Spleen (tissue), 11 donors: ENCODE results near the gene ITPK1. TPM values are rescaled to one million over a fixed set of nuclear protein-coding genes. Genes with fewer than 3 reads are reported as not detected.
A peak's percentile ranks its signal among the peaks of the same experiment; 100 is the strongest.

Source experiments
- DNase-seq: peaks from one replicate; pipeline ENCODE4 v3.0.0-alpha.2; 2020
- H3K27ac ChIP-seq, 8 donors: fragments of 200-600 bp; sonication (generic) in 7 of 8; 1 replicate in 4 of 8; 2 replicates in 4 of 8; pipeline versions ENCODE4 v1.5.0 to v1.8.0; 2016 to 2021; ENCODE audit warnings: inconsistent platforms in 4 of 8, mild to moderate bottlenecking in 4 of 8, moderate library complexity in 1 of 8
- H3K27me3 ChIP-seq, 7 donors: fragments of 200-600 bp; sonication (generic) in 6 of 7; replicated peaks in 1 of 7; 1 replicate in 4 of 7; 2 replicates in 3 of 7; pipeline versions ENCODE4 v1.5.0 to v1.8.0; 2016 to 2021; ENCODE audit warnings: inconsistent platforms in 3 of 7, mild to moderate bottlenecking in 1 of 7
- H3K36me3 ChIP-seq, 6 donors: fragments of 200-600 bp; sonication (generic) in 5 of 6; 1 replicate in 4 of 6; 2 replicates in 2 of 6; pipeline versions ENCODE4 v1.5.0 to v1.8.0; 2016 to 2021; ENCODE audit warnings: inconsistent platforms in 2 of 6
- H3K4me1 ChIP-seq, 6 donors: fragments of 200-600 bp; sonication (generic) in 5 of 6; 1 replicate in 3 of 6; 2 replicates in 3 of 6; pipeline versions ENCODE4 v1.5.0 to v1.8.0; 2016 to 2021; ENCODE audit warnings: inconsistent platforms in 3 of 6
- H3K4me3 ChIP-seq, 8 donors: fragments of 200-600 bp; sonication (generic) in 7 of 8; 1 replicate in 4 of 8; 2 replicates in 4 of 8; pipeline versions ENCODE4 v1.5.0 to v1.8.0; 2016 to 2021; ENCODE audit warnings: inconsistent platforms in 4 of 8, mild to moderate bottlenecking in 4 of 8, moderate library complexity in 2 of 8
- H3K9me3 ChIP-seq, 8 donors: fragments of 200-600 bp; sonication (generic) in 7 of 8; 1 replicate in 4 of 8; 2 replicates in 4 of 8; pipeline versions ENCODE4 v1.5.0 to v1.8.0; 2016 to 2021; ENCODE audit warnings: inconsistent platforms in 4 of 8
- CTCF ChIP-seq, 11 experiments: fragments of 200-600 bp in 7 of 11; fragments of 450-650 bp in 4 of 11; sonication (generic) in 4 of 11; IDR thresholded peaks in 8 of 11; conservative IDR thresholded peaks in 3 of 11; 1 replicate in 7 of 11; 2 replicates in 4 of 11; pipeline versions ENCODE4 v1.4.0 to v1.8.0; 2016 to 2021; ENCODE audit warnings: antibody characterized with exemption in 11 of 11, inconsistent platforms in 4 of 11, mild to moderate bottlenecking in 1 of 11
- POLR2A ChIP-seq, 3 donors: fragments of 450-650 bp; IDR thresholded peaks; one replicate each; pipeline ENCODE4 v1.5.1; 2017; ENCODE audit warnings: antibody characterized with exemption in 3 of 3, mild to moderate bottlenecking in 1 of 3
- POLR2AphosphoS5 ChIP-seq, 3 donors: sonication (generic); formaldehyde crosslinking; IDR thresholded peaks; one replicate each; pipeline ENCODE4 v1.5.1; 2017; ENCODE audit warnings: antibody characterized with exemption in 3 of 3
- WGBS, 5 donors: extraction: QIAGEN DNeasy Blood & Tissue Kit in 3 of 5; methylation state at CpG; one replicate each; pipeline versions ENCODE4 v1.1.5 to v1.1.7; 2013 to 2018; 5-methylcytosine and 5-hydroxymethylcytosine counted together
- intact Hi-C: fragments of 100-400 bp; cut with DNase I; formaldehyde crosslinking; loops from one replicate; pipeline ENCODE4 v1.15.0; 2023; ENCODE audit warnings: low total_unique reads
- polyA plus RNA-seq, 3 donors: library from polyadenylated mRNA; stranded (reverse); fragments of 200-250 nt; gene quantifications; one replicate each; pipeline ENCODE4 v1.2.1, GENCODE V29; 2013
- total RNA-seq, 7 donors: library from RNA; depleted of rRNA in 3 of 7; stranded (reverse); fragments of >200 nt in 3 of 7; fragmentation: NEBNext Ultra II Directional in 4 of 7; extraction: Animal tissue kit (Norgen Biotek cat#: 25700) in 4 of 7; gene quantifications; one replicate each; pipeline versions ENCODE4 v1.1.0 to v1.2.1, GENCODE V29; 2016 to 2021
- donor health status: healthy with polysubstance abuse.
- donor health status: DM: no; HTN: no; CAD: no; lungs with moderate emphysema.
- donor health status: DM: no; HTN: no; CAD: no.
- donor health status: Bipolar disorder and iron deficiency.
- donor health status: healthy.
- donor health status: DM: no; HTN: no; CAD: no.
- donor health status: DM: yes; HTN: yes; CAD: no.

Gene ITPK1
- total and polyA plus RNA-seq, 10 donors: 22.9 to 123 (median 68.0) TPM

- H3K27me3 ChIP-seq: no peaks in the 10 kb centered on the region
- no peak for DNase-seq
- no peak overlapping the region for H3K27ac ChIP-seq
- H3K4me1 ChIP-seq: peaks cover 6 to 61% (median 34%) of the 10 kb centered on the region in 6 donors
- H3K4me3 ChIP-seq: no peak overlapping the region
- intact Hi-C loops: no loop called here
- H3K9me3 ChIP-seq: no peaks in the 10 kb centered on the region
- no peak for TF ChIP-seq POLR2A (IDR thresholded peaks at IDR 0.05)
- no peak for TF ChIP-seq POLR2AphosphoS5 (IDR thresholded peaks at IDR 0.05)
- TF ChIP-seq CTCF (IDR thresholded peaks at IDR 0.05 in 8 of 11, conservative IDR thresholded peaks at IDR 0.05 in 3 of 11): no peak
- H3K36me3 ChIP-seq: peaks cover 0 to 58% (median 7%) of the 10 kb centered on the region in 6 donors
- WGBS, 5 donors: 71 to 86% (median 79%) methylated on average over 6 of the region's 6 CpGs
Observed at GRCh38 chr14:93054006-93054405, 61.7 kb downstream of the ITPK1 start.

- H3K27me3 ChIP-seq: no peaks in the 10 kb centered on the region
- H3K4me3 ChIP-seq: no peak overlapping the region
- H3K27ac ChIP-seq: no peak overlapping the region
- H3K36me3 ChIP-seq: peaks cover 0 to 59% (median 7%) of the 10 kb centered on the region in 6 donors
- no peak for DNase-seq
- peaks cover 6 to 64% (median 35%) of the 10 kb centered on the region in 6 donors for H3K4me1 ChIP-seq
- no peaks in the 10 kb centered on the region for H3K9me3 ChIP-seq
- WGBS, 5 donors: 95 to 99% (median 95%) methylated on average over 9 of the region's 9 CpGs
- intact Hi-C loops: no loop called here
- TF ChIP-seq POLR2A (IDR thresholded peaks at IDR 0.05) (no peak), CTCF (IDR thresholded peaks at IDR 0.05 in 8 of 11, conservative IDR thresholded peaks at IDR 0.05 in 3 of 11) (no peak), POLR2AphosphoS5 (IDR thresholded peaks at IDR 0.05) (no peak)
Observed at GRCh38 chr14:93051600-93052546, 63.9 kb downstream of the ITPK1 start.

- DNase-seq: no peak
Observed at GRCh38 chr14:93050761-93051160, 65.0 kb downstream of the ITPK1 start.

More at GRCh38 chr14:93050761-93051160, 65.0 kb downstream of the ITPK1 start:
- no peak for TF ChIP-seq POLR2A (IDR thresholded peaks at IDR 0.05)
- no peak for TF ChIP-seq CTCF (IDR thresholded peaks at IDR 0.05 in 8 of 11, conservative IDR thresholded peaks at IDR 0.05 in 3 of 11)
- no peak for TF ChIP-seq POLR2AphosphoS5 (IDR thresholded peaks at IDR 0.05)
- H3K4me1 ChIP-seq: peaks cover 11 to 64% (median 37%) of the 10 kb centered on the region in 6 donors
- H3K4me3 ChIP-seq: no peak overlapping the region
- H3K27me3 ChIP-seq: no peaks in the 10 kb centered on the region
- WGBS, 5 donors: 85 to 92% (median 87%) methylated on average over 12 of the region's 12 CpGs
- H3K27ac ChIP-seq: peak overlapping the region in 2 of 8 donors; percentile 53 to 58
- intact Hi-C loops: no loop called here
- no peaks in the 10 kb centered on the region for H3K9me3 ChIP-seq
- peaks cover 0 to 53% (median 7%) of the 10 kb centered on the region in 6 donors for H3K36me3 ChIP-seq
